H9 (cell line): Measurements from ENCODE around the gene YKT6. TPM values are rescaled to one million over a fixed set of nuclear protein-coding genes. Genes with fewer than 3 reads are reported as not detected.

Experiments used
- DNase-seq: peaks from one replicate; pipeline ENCODE4 v3.0.0-alpha.2; 2017
- H2AFZ ChIP-seq: one replicate; pipeline ENCODE4 v1.6.1; 2013; ENCODE audit warnings: mild to moderate bottlenecking, low read length, control low read depth, moderate library complexity
- H2AK5ac ChIP-seq: 2 replicates; pipeline ENCODE4 v1.6.1; 2013; ENCODE audit warnings: low read length, control low read depth, mixed read lengths; ENCODE audit not compliant: insufficient read length
- H2BK120ac ChIP-seq: one replicate; pipeline ENCODE4 v1.6.1; 2013; ENCODE audit warnings: low read depth, mild to moderate bottlenecking, low read length, control low read depth, inconsistent platforms; ENCODE audit not compliant: poor library complexity, severe bottlenecking
- H2BK12ac ChIP-seq: 2 replicates; pipeline ENCODE4 v1.6.1; 2013; ENCODE audit warnings: low read length, control low read depth, mixed read lengths, low read depth; ENCODE audit not compliant: insufficient read length
- H2BK15ac ChIP-seq: 2 replicates; pipeline ENCODE4 v1.6.1; 2013; ENCODE audit warnings: low read depth, low read length, control low read depth
- H2BK20ac ChIP-seq: one replicate; pipeline ENCODE4 v1.6.1; 2013; ENCODE audit warnings: low read depth, mild to moderate bottlenecking, low read length, control low read depth, inconsistent platforms; ENCODE audit not compliant: poor library complexity, severe bottlenecking
- H2BK5ac ChIP-seq: 2 replicates; pipeline ENCODE4 v1.6.1; 2013; ENCODE audit warnings: low read length, control low read depth, mixed read lengths; ENCODE audit not compliant: insufficient read length
- H3K14ac ChIP-seq: 2 replicates; pipeline ENCODE4 v1.6.1; 2013; ENCODE audit warnings: low read length, control low read depth; ENCODE audit not compliant: insufficient read depth
- H3K18ac ChIP-seq: 2 replicates; pipeline ENCODE4 v1.6.1; 2013; ENCODE audit warnings: low read depth, mild to moderate bottlenecking, mixed read lengths, low read length, control low read depth; ENCODE audit not compliant: insufficient read length
- H3K23ac ChIP-seq: 2 replicates; pipeline ENCODE4 v1.6.1; 2013; ENCODE audit warnings: low read length, control low read depth, mixed read lengths, low read depth; ENCODE audit not compliant: insufficient read length
- H3K23me2 ChIP-seq: 2 replicates; pipeline ENCODE4 v1.6.1; 2013; ENCODE audit warnings: low read depth, mild to moderate bottlenecking, mixed read lengths, low read length, control low read depth; ENCODE audit not compliant: insufficient read length, poor library complexity, severe bottlenecking
- H3K27ac ChIP-seq: 2 replicates; pipeline ENCODE4 v1.5.1; 2013; ENCODE audit warnings: low read length, control low read depth, mixed read lengths, low read depth; ENCODE audit not compliant: insufficient read length
- H3K27me3 ChIP-seq: 2 replicates; pipeline ENCODE4 v1.6.1; 2013; ENCODE audit warnings: low read length, control low read depth, inconsistent platforms; ENCODE audit not compliant: insufficient read depth
- H3K4ac ChIP-seq: 2 replicates; pipeline ENCODE4 v1.6.1; 2013; ENCODE audit warnings: low read depth, mild to moderate bottlenecking, control low read depth, inconsistent platforms, low read length, moderate library complexity
- H3K4me1 ChIP-seq: 2 replicates; pipeline ENCODE4 v1.6.1; 2013; ENCODE audit warnings: low read length, control low read depth, inconsistent platforms; ENCODE audit not compliant: insufficient read depth
- H3K4me2 ChIP-seq: 2 replicates; pipeline ENCODE4 v1.6.1; 2013; ENCODE audit warnings: low read length, control low read depth, mixed read lengths; ENCODE audit not compliant: insufficient read length, insufficient read depth
- H3K56ac ChIP-seq: 2 replicates; pipeline ENCODE4 v1.6.1; 2013; ENCODE audit warnings: low read depth, mild to moderate bottlenecking, mixed read lengths, low read length, control low read depth; ENCODE audit not compliant: insufficient read length
- H3K79me1 ChIP-seq: 2 replicates; pipeline ENCODE4 v1.6.1; 2013; ENCODE audit warnings: low read depth, mild to moderate bottlenecking, moderate library complexity, low read length, control low read depth, inconsistent platforms; ENCODE audit not compliant: insufficient read depth, poor library complexity, severe bottlenecking
- H3K79me2 ChIP-seq: 2 replicates; pipeline ENCODE4 v1.6.1; 2013; ENCODE audit warnings: low read length, control low read depth, inconsistent platforms; ENCODE audit not compliant: insufficient read depth
- H3K9ac ChIP-seq: 2 replicates; pipeline ENCODE4 v1.6.1; 2013; ENCODE audit warnings: low read length, control low read depth, mixed read lengths; ENCODE audit not compliant: insufficient read length; ENCODE audit errors: extremely low read depth
- H3K9me3 ChIP-seq: one replicate; pipeline ENCODE4 v1.6.1; 2013; ENCODE audit warnings: low read depth, low read length, inconsistent platforms; ENCODE audit not compliant: control insufficient read depth
- H3T11ph ChIP-seq: one replicate; pipeline ENCODE4 v1.6.1; 2013; ENCODE audit warnings: mild to moderate bottlenecking, low read length, control low read depth, inconsistent platforms
- H4K20me1 ChIP-seq: one replicate; pipeline ENCODE4 v1.6.1; 2013; ENCODE audit not compliant: control insufficient read depth, insufficient read length, insufficient read depth
- H4K5ac ChIP-seq: 2 replicates; pipeline ENCODE4 v1.6.1; 2013; ENCODE audit warnings: low read depth, mild to moderate bottlenecking, mixed read lengths, low read length, control low read depth; ENCODE audit not compliant: insufficient read length
- H4K8ac ChIP-seq: replicated peaks from 2 replicates; pipeline ENCODE4 v1.6.1; 2013; ENCODE audit warnings: low read length, control low read depth, mixed read lengths, low read depth; ENCODE audit not compliant: insufficient read length
- H4K91ac ChIP-seq: 2 replicates; pipeline ENCODE4 v1.6.1; 2013; ENCODE audit warnings: low read depth, mild to moderate bottlenecking, moderate library complexity, mixed read lengths, low read length, control low read depth; ENCODE audit not compliant: insufficient read length
- H3K27ac Mint-ChIP-seq, 3 experiments: 2 replicates in 2 of 3; 3 replicates in 1 of 3; pipeline ENCODE4 v1.8.0; 2020 to 2021; ENCODE audit warnings: mixed read lengths in 3 of 3, mild to moderate bottlenecking in 1 of 3, moderate library complexity in 1 of 3
- H3K27me3 Mint-ChIP-seq: 2 replicates; pipeline ENCODE4 v1.8.0; 2021; ENCODE audit warnings: low read depth, mild to moderate bottlenecking, moderate library complexity, mixed read lengths
- H3K36me3 Mint-ChIP-seq, 3 experiments: 2 replicates in 2 of 3; 3 replicates in 1 of 3; pipeline ENCODE4 v1.8.0; 2020 to 2021; ENCODE audit warnings: low read depth in 3 of 3, mixed read lengths in 3 of 3; ENCODE audit not compliant: insufficient read depth in 1 of 3
- H3K4me1 Mint-ChIP-seq, 2 experiments: 2 replicates each; pipeline ENCODE4 v1.8.0; 2020; ENCODE audit warnings: mixed read lengths in 2 of 2
- H3K4me3 Mint-ChIP-seq, 2 experiments: 2 replicates in 1 of 2; 3 replicates in 1 of 2; pipeline ENCODE4 v1.8.0; 2020 to 2021; ENCODE audit warnings: mild to moderate bottlenecking in 2 of 2, mixed read lengths in 2 of 2, moderate library complexity in 1 of 2
- H3K9me3 Mint-ChIP-seq, 2 experiments: 2 replicates in 1 of 2; 3 replicates in 1 of 2; pipeline ENCODE4 v1.8.0; 2020; ENCODE audit warnings: mild to moderate bottlenecking in 2 of 2, mixed read lengths in 2 of 2, moderate library complexity in 1 of 2
- WGBS: extraction: QIAGEN DNeasy Blood & Tissue Kit; methylation state at CpG from one replicate; pipeline ENCODE4 v1.1.7; 2013; ENCODE audit warnings: missing lambda C conversion rate, low lambda C conversion rate, mixed read lengths; ENCODE audit not compliant: insufficient read length; ENCODE audit errors: extremely low coverage; 5-methylcytosine and 5-hydroxymethylcytosine counted together
- total RNA-seq: library from RNA; stranded (reverse); gene quantifications from 2 replicates; pipeline ENCODE4 v1.2.1, GENCODE V29; 2021
- TF ChIP-seq, protein P1 (sequence below): fragments of 200-600 bp; sonication (generic); conservative IDR thresholded peaks from 3 replicates; pipeline ENCODE4 v1.8.0; 2021; ENCODE audit warnings: antibody characterized with exemption, mild to moderate bottlenecking

The YKT6 gene
- total RNA-seq, 1 experiment from 2014 or later = 104 TPM

DNA sequence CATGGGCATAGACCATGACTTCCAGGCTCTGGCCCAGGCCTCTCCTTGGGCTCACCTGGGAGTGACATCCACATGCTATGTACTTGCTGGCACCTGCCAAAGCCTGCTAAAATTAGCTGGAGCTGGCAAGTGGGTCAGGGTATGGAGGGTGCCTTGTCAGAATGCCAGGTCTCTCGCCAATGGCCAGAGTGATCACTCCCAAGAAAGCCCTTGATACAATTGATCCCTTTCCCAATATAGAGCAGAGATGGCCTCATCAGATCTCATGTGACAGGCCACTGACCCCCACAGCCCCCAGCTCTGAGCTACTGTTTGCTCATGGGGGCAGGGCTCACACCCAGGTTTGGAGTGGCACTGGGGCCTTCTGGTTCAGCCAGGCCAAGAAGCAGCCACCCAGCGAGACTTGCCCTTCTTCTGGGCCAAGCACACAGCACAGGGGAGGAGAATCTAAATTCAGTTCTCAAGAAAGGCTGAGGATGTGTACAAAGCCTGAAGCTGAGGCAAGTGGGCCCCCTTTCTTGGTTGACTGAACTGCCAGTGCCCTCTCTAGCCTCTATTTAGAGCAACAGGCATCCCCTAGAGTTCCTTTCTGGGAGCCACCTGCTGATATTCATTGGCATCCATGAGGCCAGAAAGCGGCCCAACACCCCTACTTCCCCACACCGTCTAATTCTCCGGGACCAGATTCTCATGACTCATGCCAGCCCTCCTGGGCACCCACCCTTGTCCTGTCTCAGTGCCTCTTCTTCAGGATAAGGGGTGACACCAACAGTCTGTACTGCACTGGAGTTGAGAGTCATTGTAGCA, 40.8 kb upstream of the YKT6 start:
- no peak overlapping the region for H3K23ac ChIP-seq
- no peak overlapping the region for H2BK20ac ChIP-seq
- no peak overlapping the region for H4K5ac ChIP-seq
- no peaks in the 10 kb centered on the region for H4K20me1 ChIP-seq
- H3K14ac ChIP-seq = no peak overlapping the region
- no peak overlapping the region for H3K18ac ChIP-seq
- H2BK12ac ChIP-seq = no peak overlapping the region
- H3K27ac Mint-ChIP-seq = no peak overlapping the region
- H4K91ac ChIP-seq = no peak overlapping the region
- H3K9me3 ChIP-seq = no peaks in the 10 kb centered on the region
- H3K27ac ChIP-seq = no peak overlapping the region
- no CpG with 5 or more reads among the region's 5 CpGs for WGBS
- no peak overlapping the region for H2AK5ac ChIP-seq
- H3K4me3 Mint-ChIP-seq = no peak overlapping the region
- no peak overlapping the region for H4K8ac ChIP-seq
- no peaks in the 10 kb centered on the region; the same call in 1 of the 2 replicates for H3K27me3 ChIP-seq
- no peaks in the 10 kb centered on the region for H3K36me3 Mint-ChIP-seq
- no peaks in the 10 kb centered on the region for H3K79me2 ChIP-seq
- no peaks in the 10 kb centered on the region for H3K23me2 ChIP-seq
- H3K4me2 ChIP-seq = no peak overlapping the region
- H2BK120ac ChIP-seq = no peak overlapping the region
- H2AFZ ChIP-seq = no peak overlapping the region
- H3K27me3 Mint-ChIP-seq = peaks cover 2% of the 10 kb centered on the region
- H3K9ac ChIP-seq = no peak overlapping the region
- no peak overlapping the region for H3T11ph ChIP-seq
- H3K4me1 ChIP-seq = no peaks in the 10 kb centered on the region; the same call in 1 of the 2 replicates
- peaks cover 15 to 18% of the 10 kb centered on the region in 2 experiments for H3K4me1 Mint-ChIP-seq
- H3K4ac ChIP-seq = no peak overlapping the region
- TF ChIP-seq, protein P1, sequence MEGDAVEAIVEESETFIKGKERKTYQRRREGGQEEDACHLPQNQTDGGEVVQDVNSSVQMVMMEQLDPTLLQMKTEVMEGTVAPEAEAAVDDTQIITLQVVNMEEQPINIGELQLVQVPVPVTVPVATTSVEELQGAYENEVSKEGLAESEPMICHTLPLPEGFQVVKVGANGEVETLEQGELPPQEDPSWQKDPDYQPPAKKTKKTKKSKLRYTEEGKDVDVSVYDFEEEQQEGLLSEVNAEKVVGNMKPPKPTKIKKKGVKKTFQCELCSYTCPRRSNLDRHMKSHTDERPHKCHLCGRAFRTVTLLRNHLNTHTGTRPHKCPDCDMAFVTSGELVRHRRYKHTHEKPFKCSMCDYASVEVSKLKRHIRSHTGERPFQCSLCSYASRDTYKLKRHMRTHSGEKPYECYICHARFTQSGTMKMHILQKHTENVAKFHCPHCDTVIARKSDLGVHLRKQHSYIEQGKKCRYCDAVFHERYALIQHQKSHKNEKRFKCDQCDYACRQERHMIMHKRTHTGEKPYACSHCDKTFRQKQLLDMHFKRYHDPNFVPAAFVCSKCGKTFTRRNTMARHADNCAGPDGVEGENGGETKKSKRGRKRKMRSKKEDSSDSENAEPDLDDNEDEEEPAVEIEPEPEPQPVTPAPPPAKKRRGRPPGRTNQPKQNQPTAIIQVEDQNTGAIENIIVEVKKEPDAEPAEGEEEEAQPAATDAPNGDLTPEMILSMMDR = no peak
- H3K9me3 Mint-ChIP-seq = no peaks in the 10 kb centered on the region
- no peaks in the 10 kb centered on the region for H3K79me1 ChIP-seq
- no peak overlapping the region for H2BK15ac ChIP-seq
- no peak for DNase-seq
- no peak overlapping the region for H2BK5ac ChIP-seq
- H3K56ac ChIP-seq = no peak overlapping the region
